T-cell (primary cell): ENCODE results near the gene MARCHF4. TPM values are rescaled to one million over a fixed set of nuclear protein-coding genes. Genes with fewer than 3 reads are reported as not detected.

ENCODE experiments used
- ATAC-seq, 4 experiments: fragments of 200-7000 bp in 3 of 4; fragments of 150-1000 bp in 1 of 4; cut with Tn5 transposase; replicated peaks in 1 of 4; 1 replicate in 3 of 4; 2 replicates in 1 of 4; pipeline ENCODE4 v1.10.0; 2021; ENCODE audit warnings: moderate library complexity in 3 of 4, mild to moderate bottlenecking in 2 of 4, moderate number of reproducible peaks in 1 of 4
- CTCF ChIA-PET, 2 donors: fragments of 300-600 bp; sonication (Branson Sonifier 250); formaldehyde crosslinking; loops; one replicate each; lab custom pipeline; 2022; ENCODE audit warnings: antibody characterized with exemption in 2 of 2; lab: Charles Lee
- POLR2A ChIA-PET, 2 donors: fragments of 300-600 bp; sonication (Branson Sonifier 250); formaldehyde crosslinking; loops; one replicate each; lab custom pipeline; 2022; ENCODE audit warnings: antibody characterized with exemption in 2 of 2; lab: Charles Lee
- DNase-seq, 35 experiments: peaks; one replicate each; pipeline versions ENCODE4 v3.0.0 to v3.0.0-alpha.2; 2013 to 2023
- H3K27ac ChIP-seq: one replicate; pipeline ENCODE4 v1.5.1; 2013; ENCODE audit warnings: low read length
- H3K27me3 ChIP-seq, 2 experiments: replicated peaks in 1 of 2; 1 replicate in 1 of 2; 2 replicates in 1 of 2; pipeline versions ENCODE4 v1.6.1 to v1.7.0; 2013; ENCODE audit warnings: low read length in 1 of 2, mixed read lengths in 1 of 2; ENCODE audit not compliant: control insufficient read depth in 2 of 2, insufficient read depth in 2 of 2; ENCODE audit errors: extremely low read depth in 1 of 2
- H3K36me3 ChIP-seq, 2 donors: 1 replicate in 1 of 2; 2 replicates in 1 of 2; pipeline versions ENCODE4 v1.6.1 to v1.7.0; 2013; ENCODE audit warnings: low read length in 1 of 2; ENCODE audit not compliant: control insufficient read depth in 2 of 2, insufficient read depth in 1 of 2; ENCODE audit errors: extremely low read depth in 1 of 2
- H3K4me1 ChIP-seq, 2 experiments: 1 replicate in 1 of 2; 2 replicates in 1 of 2; pipeline versions ENCODE4 v1.6.1 to v1.7.0; 2013; ENCODE audit warnings: low read length in 2 of 2, mixed read lengths in 1 of 2; ENCODE audit not compliant: insufficient read depth in 2 of 2, control insufficient read depth in 1 of 2; ENCODE audit errors: extremely low read depth in 1 of 2
- H3K4me3 ChIP-seq, 2 donors: 1 replicate in 1 of 2; 2 replicates in 1 of 2; pipeline versions ENCODE4 v1.5.1 to v1.7.0; 2013; ENCODE audit warnings: mild to moderate bottlenecking in 2 of 2, low read length in 1 of 2, moderate library complexity in 1 of 2; ENCODE audit not compliant: control insufficient read depth in 1 of 2; ENCODE audit errors: extremely low read depth in 1 of 2
- H3K9me3 ChIP-seq: 2 replicates; pipeline ENCODE4 v1.7.0; 2013
- H3K27ac Mint-ChIP-seq, 2 donors: one replicate each; pipeline ENCODE4 v1.8.0; 2020 to 2021; ENCODE audit warnings: mild to moderate bottlenecking in 2 of 2, mixed read lengths in 2 of 2
- H3K27me3 Mint-ChIP-seq, 2 donors: one replicate each; pipeline ENCODE4 v1.8.0; 2021 to 2022; ENCODE audit warnings: mixed read lengths in 2 of 2
- H3K36me3 Mint-ChIP-seq: one replicate; pipeline ENCODE4 v1.8.0; 2021; ENCODE audit warnings: mixed read lengths
- H3K4me1 Mint-ChIP-seq, 3 donors: one replicate each; pipeline ENCODE4 v1.8.0; 2020 to 2022; ENCODE audit warnings: mixed read lengths in 3 of 3, mild to moderate bottlenecking in 1 of 3
- H3K4me3 Mint-ChIP-seq, 3 donors: one replicate each; pipeline ENCODE4 v1.8.0; 2020 to 2022; ENCODE audit warnings: mild to moderate bottlenecking in 3 of 3, mixed read lengths in 3 of 3, moderate library complexity in 3 of 3
- H3K9me3 Mint-ChIP-seq, 3 donors: one replicate each; pipeline ENCODE4 v1.8.0; 2020 to 2022; ENCODE audit warnings: mixed read lengths in 3 of 3
- WGBS: methylation state at CpG from one replicate; pipeline ENCODE4 v1.1.5; 2013; ENCODE audit warnings: missing lambda C conversion rate; ENCODE audit not compliant: insufficient coverage; 5-methylcytosine and 5-hydroxymethylcytosine counted together
- total RNA-seq, 35 experiments: library from RNA in 6 of 35; stranded (reverse) in 6 of 35; fragments of 120-200 nt in 1 of 35; gene quantifications; one replicate each; pipeline versions ENCODE4 v1.2.1 to v1.2.4 and lab custom pipeline; 2013 to 2026

Gene MARCHF4
- total RNA-seq, 5 donors from 2014 or later (not counting 1 experiment from before 2014, with no cell fraction given), result not detected

GRCh38 chr2:216327447-216327935, 44.8 kb downstream of the MARCHF4 start:
- ChIA-PET CTCF (interaction anchor here (0.7 to 1.3 kb wide), 4 partner anchors 50 to 189 kb away, joined by 3 to 8 read pairs (median 4); no protein-coding TSS in a partner anchor), POLR2A (interaction anchor here (0.6 kb wide), 4 partner anchors 7 to 164 kb away, joined by 3 to 4 read pairs (median 4); no protein-coding TSS in a partner anchor)
- no peaks in the 10 kb centered on the region for H3K9me3 Mint-ChIP-seq
- no peak for ATAC-seq
- no peak overlapping the region for H3K27ac Mint-ChIP-seq
- Histone ChIP-seq H3K27ac (no peak overlapping the region), H3K4me1 (no peaks in the 10 kb centered on the region), H3K36me3 (no peaks in the 10 kb centered on the region), H3K9me3 (no peaks in the 10 kb centered on the region), H3K4me3 (no peak overlapping the region), H3K27me3 (peaks cover 0 to 2% of the 10 kb centered on the region in 2 experiments)
- H3K36me3 Mint-ChIP-seq, result no peaks in the 10 kb centered on the region
- DNase-seq, result no peak
- peaks cover 0 to 4% of the 10 kb centered on the region in 2 donors for H3K27me3 Mint-ChIP-seq
- no CpG with 5 or more reads among the region's 1 CpG for WGBS
- H3K4me1 Mint-ChIP-seq, result no peaks in the 10 kb centered on the region
- H3K4me3 Mint-ChIP-seq, result no peak overlapping the region

Other genes starting within 250 kb of the MARCHF4 start
- gene SMARCAL1, start 40.0 kb upstream of the MARCHF4 start, total RNA-seq, result 10 to 100 TPM; 17.2 to 30.5 (median 25.4) TPM
- gene RPL37A, start 126.4 kb upstream of the MARCHF4 start, total RNA-seq, result 1,000 to 10,000 TPM; 3,102 to 3,715 (median 3,468) TPM